ENCODE results near the gene METTL16.
"Not testable (repeated sequence)": the region's sequence is repeated elsewhere in the genome, so short reads cannot be mapped to it uniquely, and the experiment has no call there.

- TF ChIP-seq EZH2 (IDR thresholded peaks at IDR 0.05; ENCODE audit: insufficient read depth, poor library complexity, severe bottlenecking); EZH2phosphoT487 (IDR thresholded peaks at IDR 0.05; ENCODE audit: insufficient read depth, low read depth): not testable (repeated sequence)
These were observed 19.7 kb upstream of the METTL16 start for GRCh38 chr17:2531243-2531954.
